Tibial nerve (tissue), 4 donors: ENCODE measurements around the gene HSPH1.

Source experiments
- CTCF ChIP-seq, 5 experiments: fragments of 200-600 bp in 3 of 5; fragments of 450-650 bp in 2 of 5; sonication (generic) in 3 of 5; IDR thresholded peaks; one replicate each; pipeline ENCODE4 v1.5.1; 2016 to 2019; ENCODE audit warnings: antibody characterized with exemption in 5 of 5, mild to moderate bottlenecking in 3 of 5, moderate library complexity in 2 of 5
- EP300 ChIP-seq, 2 donors: sonication (generic); formaldehyde crosslinking; IDR thresholded peaks; one replicate each; pipeline ENCODE4 v1.6.1; 2017; ENCODE audit warnings: antibody characterized with exemption in 2 of 2, mild to moderate bottlenecking in 1 of 2
- POLR2A ChIP-seq, 2 donors: fragments of 450-650 bp; IDR thresholded peaks; one replicate each; pipeline ENCODE4 v1.6.1; 2017; ENCODE audit warnings: antibody characterized with exemption in 2 of 2, mild to moderate bottlenecking in 2 of 2, moderate library complexity in 2 of 2

GRCh38 chr13:31119526-31119925, 42.2 kb downstream of the HSPH1 start:
- no peak for TF ChIP-seq CTCF (IDR thresholded peaks at IDR 0.05)
- no peak for TF ChIP-seq POLR2A (IDR thresholded peaks at IDR 0.05)
- TF ChIP-seq EP300 (IDR thresholded peaks at IDR 0.05): no peak
